NT2/D1 (cell line): ENCODE data around the gene PAPPA2.
"Not testable (repeated sequence)": the region's sequence is repeated elsewhere in the genome, so short reads cannot be mapped to it uniquely, and the experiment has no call there.

ENCODE experiments used
- DNase-seq: peaks from one replicate; pipeline ENCODE4 v3.0.0-alpha.2; 2011; ENCODE audit warnings: low read depth, low spot score
- H3K27me3 ChIP-seq: 2 replicates; pipeline ENCODE4 v1.6.0; 2011; ENCODE audit warnings: mild to moderate bottlenecking; ENCODE audit not compliant: insufficient read length, insufficient read depth
- H3K36me3 ChIP-seq: 2 replicates; pipeline ENCODE4 v1.6.1; 2011; ENCODE audit warnings: mild to moderate bottlenecking, low read length, mixed read lengths; ENCODE audit not compliant: insufficient read depth, insufficient read length
- H3K4me1 ChIP-seq: 2 replicates; pipeline ENCODE4 v1.5.1; 2011; ENCODE audit not compliant: insufficient read depth, insufficient read length
- H3K4me3 ChIP-seq: 2 replicates; pipeline ENCODE4 v1.5.1; 2011; ENCODE audit warnings: low read depth; ENCODE audit not compliant: insufficient read length
- H3K9ac ChIP-seq: 2 replicates; pipeline ENCODE4 v1.6.0; 2011; ENCODE audit warnings: low read depth; ENCODE audit not compliant: insufficient read length
- H3K9me3 ChIP-seq: 2 replicates; pipeline ENCODE4 v1.5.1; 2011; ENCODE audit warnings: mild to moderate bottlenecking, low read length; ENCODE audit not compliant: insufficient read depth
- SUZ12 ChIP-seq: IDR thresholded peaks from 2 replicates; pipeline ENCODE4 v1.6.1; 2011; ENCODE audit not compliant: insufficient read length, insufficient read depth; ENCODE audit errors: extremely low read depth
- YY1 ChIP-seq: IDR thresholded peaks from 2 replicates; pipeline ENCODE4 v1.6.1; 2011; ENCODE audit not compliant: insufficient read length, insufficient read depth
- ZNF274 ChIP-seq: IDR thresholded peaks from 2 replicates; pipeline ENCODE4 v1.6.1; 2011; ENCODE audit warnings: mild to moderate bottlenecking, low read depth, low read length

Gene PAPPA2

DNA sequence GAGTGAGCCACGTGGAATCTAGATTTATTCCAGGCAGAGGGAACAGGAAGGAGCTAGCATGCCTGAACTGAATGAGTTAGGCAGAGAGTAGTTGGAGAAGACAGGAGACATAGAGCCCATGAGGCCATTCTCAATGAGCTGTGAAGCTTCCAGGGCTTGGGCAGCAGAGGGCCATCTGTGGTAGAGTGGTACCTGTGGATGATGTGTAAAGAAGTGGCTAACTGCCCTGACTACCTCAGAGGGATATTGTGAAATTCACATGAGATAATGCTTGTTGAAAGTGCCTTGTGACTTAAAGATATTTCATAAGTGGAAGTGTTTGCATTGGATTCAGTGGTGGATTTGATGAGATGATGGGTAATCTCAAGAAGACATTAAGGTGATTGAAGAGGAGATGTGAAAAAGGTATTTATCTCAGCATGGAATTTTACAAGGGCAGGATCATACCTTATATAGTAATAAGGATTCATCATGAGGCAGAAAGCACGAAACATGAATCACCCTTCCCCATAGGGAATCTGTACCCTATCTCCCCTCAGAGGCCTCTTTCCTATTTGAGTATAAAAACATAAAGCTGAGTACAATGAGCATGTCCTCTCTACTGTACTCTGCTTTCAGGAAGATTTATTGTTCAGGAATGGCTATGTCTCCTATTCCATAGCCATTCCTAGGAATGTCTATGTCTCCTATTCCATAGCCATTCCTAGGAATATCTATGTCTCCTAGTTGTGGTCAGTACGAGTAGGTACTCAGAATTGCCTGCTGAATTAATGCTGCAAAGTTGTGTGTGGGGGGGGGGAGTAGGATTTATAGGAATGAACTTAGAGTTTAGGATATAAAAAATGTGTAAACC, 146.8 kb downstream of the PAPPA2 start:
- no peak overlapping the region for H3K4me3 ChIP-seq
- H3K9me3 ChIP-seq: no peaks in the 10 kb centered on the region
- H3K9ac ChIP-seq: no peak overlapping the region
- H3K36me3 ChIP-seq: no peaks in the 10 kb centered on the region
- no peak for TF ChIP-seq YY1
- DNase-seq: no peak
- H3K27me3 ChIP-seq: no peaks in the 10 kb centered on the region
- no peaks in the 10 kb centered on the region for H3K4me1 ChIP-seq

DNA sequence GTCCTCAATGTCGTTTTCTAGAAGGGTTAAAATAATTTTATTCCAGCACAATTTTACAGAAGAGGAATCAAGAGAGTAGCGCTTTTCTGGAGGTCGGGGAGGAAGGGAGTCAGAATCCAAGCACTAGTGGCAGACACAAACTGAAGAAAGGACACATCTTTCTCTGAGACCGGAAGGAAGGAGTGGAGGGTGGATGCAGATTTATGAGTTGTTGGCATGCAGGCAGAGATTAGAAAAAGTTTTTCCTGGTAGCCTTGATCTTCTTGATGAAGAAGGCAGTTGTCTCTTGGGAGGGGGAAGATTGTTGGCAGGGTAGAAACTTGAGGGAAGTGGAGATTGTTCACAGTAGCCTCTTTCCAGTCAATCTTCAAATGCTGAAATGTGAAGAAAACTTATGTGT, 149.8 kb downstream of the PAPPA2 start:
- no peak overlapping the region for H3K4me3 ChIP-seq
- no peak for TF ChIP-seq ZNF274
- no peak for TF ChIP-seq YY1
- no peak for TF ChIP-seq SUZ12
- no peaks in the 10 kb centered on the region for H3K9me3 ChIP-seq
- DNase-seq: no peak
- H3K9ac ChIP-seq: no peak overlapping the region
- no peaks in the 10 kb centered on the region for H3K36me3 ChIP-seq
- peaks cover under 1% of the 10 kb centered on the region for H3K4me1 ChIP-seq
- H3K27me3 ChIP-seq: no peaks in the 10 kb centered on the region

DNA sequence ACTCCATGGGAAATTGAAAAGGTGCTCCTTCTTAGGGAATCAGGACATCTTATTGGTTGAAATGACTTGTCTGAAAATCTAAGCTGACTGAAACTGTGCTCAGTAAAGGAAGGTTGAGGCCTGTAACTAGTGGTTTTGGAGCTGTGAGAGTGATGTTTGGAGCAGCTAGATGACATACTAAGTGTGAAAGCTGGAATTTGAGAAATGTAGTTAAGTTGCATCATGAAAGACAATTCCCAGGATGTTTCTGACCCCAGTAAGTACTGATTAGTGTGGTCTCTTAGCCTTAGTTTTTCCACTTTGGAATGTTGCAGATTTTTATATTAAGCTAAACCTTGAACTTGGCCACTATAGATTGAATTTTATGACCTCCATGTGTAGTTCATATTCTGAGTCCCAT, 154.9 kb downstream of the PAPPA2 start:
- TF ChIP-seq SUZ12: no peak
- TF ChIP-seq YY1: no peak
- no peak for TF ChIP-seq ZNF274
- H3K27me3 ChIP-seq: no peaks in the 10 kb centered on the region
- peaks cover 3% of the 10 kb centered on the region for H3K4me1 ChIP-seq
- 0 out of 2 replicates have a peak, but pooled peaks cover 5% of the 10 kb centered on the region for H3K9me3 ChIP-seq
- no peak overlapping the region for H3K4me3 ChIP-seq
- H3K36me3 ChIP-seq: no peaks in the 10 kb centered on the region
- H3K9ac ChIP-seq: no peak overlapping the region
- DNase-seq: no peak

DNA sequence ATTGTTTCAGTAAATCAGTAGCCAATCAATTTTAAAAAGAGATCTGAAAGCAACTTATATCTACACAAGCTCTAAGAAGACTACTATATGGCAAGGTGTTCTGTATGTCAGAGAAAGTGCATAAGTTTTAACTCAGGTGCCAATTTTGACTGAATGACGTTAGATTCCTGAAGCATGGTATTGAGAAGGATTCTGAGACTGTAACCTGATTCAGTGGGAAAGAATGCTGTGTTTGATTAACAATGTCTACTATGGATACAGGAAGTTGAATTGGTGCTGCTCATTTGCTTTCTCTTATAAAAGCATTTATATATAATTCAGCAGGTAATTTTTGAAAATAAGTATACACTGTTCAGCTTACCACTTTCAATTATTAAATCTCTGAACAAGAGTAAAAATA, 156.3 kb downstream of the PAPPA2 start:
- TF ChIP-seq ZNF274: no peak
- TF ChIP-seq YY1: no peak
- TF ChIP-seq SUZ12: no peak
- Histone ChIP-seq H3K27me3 (no peaks in the 10 kb centered on the region), H3K4me3 (no peak overlapping the region), H3K9ac (no peak overlapping the region), H3K36me3 (no peaks in the 10 kb centered on the region), H3K4me1 (peaks cover 3% of the 10 kb centered on the region), H3K9me3 (0 out of 2 replicates have a peak, but pooled peaks cover 5% of the 10 kb centered on the region)
- no peak for DNase-seq

DNA sequence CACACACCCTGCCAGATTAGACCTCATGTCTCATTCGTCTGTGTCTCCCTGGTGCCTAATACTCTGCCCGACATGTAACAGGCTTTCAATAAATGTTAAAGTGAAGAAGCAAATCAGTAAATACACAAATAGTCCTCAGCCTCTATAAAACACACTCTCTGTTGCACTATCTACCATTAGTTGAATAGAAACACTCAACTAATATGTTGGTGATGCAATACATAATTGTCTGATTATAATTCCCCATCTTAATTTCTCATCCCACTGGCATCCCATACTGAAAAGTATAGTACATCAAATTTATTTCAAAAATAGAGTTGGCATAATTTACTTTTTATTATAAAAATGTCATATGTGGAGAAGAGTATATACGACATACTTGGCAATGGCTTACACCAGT, 162.4 kb downstream of the PAPPA2 start:
- no peak for DNase-seq
- no peaks in the 10 kb centered on the region for H3K36me3 ChIP-seq

DNA sequence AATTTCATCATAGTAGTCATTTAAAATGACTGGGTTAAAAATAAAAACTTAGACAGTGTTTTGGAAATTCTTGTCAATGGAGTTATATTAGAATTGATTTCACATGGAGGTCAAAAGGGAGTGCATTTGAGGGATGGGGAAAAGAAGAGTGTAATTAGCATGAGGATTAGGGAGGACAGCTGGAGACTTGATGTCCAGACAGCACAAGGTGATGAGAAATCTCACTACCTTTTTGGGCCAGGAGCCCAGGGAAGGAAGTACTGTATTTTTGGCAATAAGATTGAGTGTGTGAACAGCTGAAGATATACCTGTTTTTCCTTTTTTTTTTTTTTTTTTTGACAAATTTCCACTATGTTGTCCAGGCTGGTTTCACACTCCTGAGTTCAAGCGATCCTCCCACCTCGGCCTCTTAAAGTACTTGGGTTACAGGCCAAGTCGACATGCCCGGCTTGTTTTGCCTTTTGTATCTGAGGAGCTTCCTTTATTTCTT, 163.6 kb downstream of the PAPPA2 start:
- H3K9ac ChIP-seq: no peak overlapping the region
- no peak overlapping the region for H3K4me3 ChIP-seq
- no peak for DNase-seq
- H3K4me1 ChIP-seq: no peaks in the 10 kb centered on the region
- no peak for TF ChIP-seq YY1
- TF ChIP-seq SUZ12: no peak
- TF ChIP-seq ZNF274: no peak
- no peaks in the 10 kb centered on the region for H3K9me3 ChIP-seq
- H3K36me3 ChIP-seq: no peaks in the 10 kb centered on the region
- no peaks in the 10 kb centered on the region for H3K27me3 ChIP-seq

More for the DNA sequence above, 162.4 kb downstream of the PAPPA2 start:
- H3K4me3 ChIP-seq: no peak overlapping the region
- no peaks in the 10 kb centered on the region for H3K9me3 ChIP-seq
- H3K4me1 ChIP-seq: no peaks in the 10 kb centered on the region
- TF ChIP-seq YY1 (no peak), SUZ12 (no peak), ZNF274 (no peak)
- no peaks in the 10 kb centered on the region for H3K27me3 ChIP-seq
- no peak overlapping the region for H3K9ac ChIP-seq

DNA sequence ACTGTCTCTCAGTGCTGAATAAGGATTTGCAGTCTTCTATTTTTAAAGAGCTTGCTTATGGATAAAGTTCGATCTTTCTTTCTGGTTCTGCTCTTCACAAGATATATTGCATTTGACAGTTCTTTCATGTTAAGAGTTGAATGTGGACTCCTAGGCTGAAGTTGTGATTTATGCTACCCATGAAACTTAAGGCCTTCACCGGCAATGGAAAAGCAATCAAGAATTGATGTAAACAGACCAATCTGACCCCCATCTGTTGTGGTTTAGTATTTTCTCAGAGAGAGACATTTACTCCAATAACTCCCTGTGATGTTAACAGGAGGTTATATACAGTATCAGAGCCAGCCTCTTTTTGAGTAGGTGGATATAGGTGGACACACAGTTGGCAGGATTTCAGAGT, 165.8 kb downstream of the PAPPA2 start:
- Histone ChIP-seq H3K4me1 (no peaks in the 10 kb centered on the region), H3K9me3 (no peaks in the 10 kb centered on the region), H3K9ac (no peak overlapping the region), H3K4me3 (no peak overlapping the region), H3K27me3 (no peaks in the 10 kb centered on the region), H3K36me3 (no peaks in the 10 kb centered on the region)
- TF ChIP-seq SUZ12: no peak
- no peak for TF ChIP-seq YY1
- no peak for TF ChIP-seq ZNF274
- no peak for DNase-seq

DNA sequence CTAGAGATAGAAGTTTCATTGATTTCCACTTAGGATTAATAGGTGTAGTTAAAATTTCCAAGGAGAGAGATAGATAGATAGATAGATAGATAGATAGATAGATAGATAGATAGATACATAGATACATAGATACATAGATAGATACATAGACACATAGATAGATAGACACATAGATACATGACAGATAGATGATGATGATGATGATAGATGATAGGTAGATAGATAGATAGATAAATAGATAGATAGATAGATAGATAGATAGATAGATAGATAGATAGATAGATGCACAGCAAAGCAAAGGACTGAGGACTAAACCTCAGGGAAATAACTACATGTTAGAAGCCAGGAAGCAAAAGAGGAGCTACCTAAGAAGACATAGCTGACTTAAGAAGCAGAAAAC, 171.8 kb downstream of the PAPPA2 start:
- H3K36me3 ChIP-seq, H3K27me3 ChIP-seq, H3K9ac ChIP-seq, H3K4me3 ChIP-seq, DNase-seq, H3K4me1 ChIP-seq, H3K9me3 ChIP-seq: not testable (repeated sequence)
